GM18873 (cell line): Measurements from ENCODE around the gene COL27A1.
"Not testable (repeated sequence)": the region's sequence is repeated elsewhere in the genome, so short reads cannot be mapped to it uniquely, and the experiment has no call there.

Experiments
- ATAC-seq: cut with Tn5 transposase; IDR thresholded peaks from one replicate; pipeline ENCODE4 v1.9.1; 2021; ENCODE audit warnings: mild to moderate bottlenecking, moderate library complexity, moderate number of reproducible peaks; ENCODE audit not compliant: unreplicated experiment, low FRiP score

The COL27A1 gene

GRCh38 chr9:114178756-114179450, 23.6 kb downstream of the COL27A1 start:
- ATAC-seq: no peak

GRCh38 chr9:114179516-114179915, 24.2 kb downstream of the COL27A1 start:
- no peak for ATAC-seq

GRCh38 chr9:114180696-114181606, 25.6 kb downstream of the COL27A1 start:
- ATAC-seq: no peak

GRCh38 chr9:114181607-114182409, 26.5 kb downstream of the COL27A1 start:
- no peak for ATAC-seq

- no peak for ATAC-seq
Measured at GRCh38 chr9:114183006-114183405, 27.7 kb downstream of the COL27A1 start.

- no peak for ATAC-seq
Measured at GRCh38 chr9:114184071-114184470, 28.7 kb downstream of the COL27A1 start.

- no peak for ATAC-seq
Measured at GRCh38 chr9:114184866-114185265, 29.5 kb downstream of the COL27A1 start.

GRCh38 chr9:114185570-114186490, 30.5 kb downstream of the COL27A1 start:
- no peak for ATAC-seq

- no peak for ATAC-seq
Measured at GRCh38 chr9:114186605-114187289, 31.4 kb downstream of the COL27A1 start.

GRCh38 chr9:114187827-114188226, 32.5 kb downstream of the COL27A1 start:
- no peak for ATAC-seq

GRCh38 chr9:114189823-114190562, 34.7 kb downstream of the COL27A1 start:
- ATAC-seq: no peak

GRCh38 chr9:114190563-114190905, 35.2 kb downstream of the COL27A1 start:
- ATAC-seq: no peak

- not testable (repeated sequence) for ATAC-seq
Measured at GRCh38 chr9:114191402-114191801, 36.1 kb downstream of the COL27A1 start.

GRCh38 chr9:114192539-114192938, 37.2 kb downstream of the COL27A1 start:
- no peak for ATAC-seq

- no peak for ATAC-seq
Measured at GRCh38 chr9:114193090-114193489, 37.8 kb downstream of the COL27A1 start.

- ATAC-seq: no peak
Measured at GRCh38 chr9:114196117-114196516, 40.8 kb downstream of the COL27A1 start.

GRCh38 chr9:114196979-114197622, 41.8 kb downstream of the COL27A1 start:
- no peak for ATAC-seq
